Stimulated activated CD8-positive, alpha-beta memory T cell treated with anti-CD3 and anti-CD28 coated beads, Interleukin-7, amount 100 ng/mL, for 1 hour (primary cell): ENCODE data around the gene SMAD4.
"Not testable (repeated sequence)": the region's sequence is repeated elsewhere in the genome, so short reads cannot be mapped to it uniquely, and the experiment has no call there.

Experiments
- DNase-seq, 2 donors: peaks; one replicate each; pipeline ENCODE4 v3.0.0-alpha.2; 2020; ENCODE audit warnings: low read depth in 2 of 2

SMAD4 gene

DNA sequence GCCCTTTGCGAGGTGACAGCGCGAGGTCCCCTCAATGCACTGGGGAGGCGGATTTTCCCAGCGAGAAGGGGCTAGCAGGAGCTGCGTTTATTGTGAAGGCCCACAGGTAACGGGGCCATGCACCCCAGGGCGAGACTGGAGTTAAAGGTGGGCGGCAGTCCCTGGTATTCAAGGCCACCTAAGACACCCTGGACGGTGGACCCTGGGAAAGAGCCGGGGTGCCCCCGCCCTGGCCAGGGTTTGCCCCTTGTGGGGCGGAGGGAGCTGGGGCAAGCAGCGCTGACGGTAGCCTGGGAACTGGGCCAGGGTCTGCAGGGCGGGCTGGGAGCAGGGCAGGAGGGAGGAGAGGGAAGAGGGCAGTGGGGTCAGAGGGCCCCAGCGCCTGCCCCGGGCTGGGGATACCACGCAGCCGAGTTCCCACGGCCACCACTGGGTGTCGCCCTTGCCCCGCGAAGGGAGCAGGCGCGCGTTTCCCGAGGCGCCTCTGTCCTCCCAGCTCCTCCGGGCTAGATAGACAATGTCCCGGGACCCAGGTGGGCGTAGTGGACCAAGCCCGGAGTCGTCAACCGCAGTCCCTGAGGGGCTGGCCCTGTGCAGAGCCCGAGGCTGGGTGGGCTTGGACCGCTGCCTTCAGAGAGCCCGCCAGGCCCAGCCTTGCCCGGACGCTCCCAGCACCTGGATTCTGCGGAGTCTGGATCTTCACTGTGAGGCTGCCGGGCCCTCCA, 80.2 kb downstream of the SMAD4 start:
- DNase-seq = peak; percentile 14 to 58

DNA sequence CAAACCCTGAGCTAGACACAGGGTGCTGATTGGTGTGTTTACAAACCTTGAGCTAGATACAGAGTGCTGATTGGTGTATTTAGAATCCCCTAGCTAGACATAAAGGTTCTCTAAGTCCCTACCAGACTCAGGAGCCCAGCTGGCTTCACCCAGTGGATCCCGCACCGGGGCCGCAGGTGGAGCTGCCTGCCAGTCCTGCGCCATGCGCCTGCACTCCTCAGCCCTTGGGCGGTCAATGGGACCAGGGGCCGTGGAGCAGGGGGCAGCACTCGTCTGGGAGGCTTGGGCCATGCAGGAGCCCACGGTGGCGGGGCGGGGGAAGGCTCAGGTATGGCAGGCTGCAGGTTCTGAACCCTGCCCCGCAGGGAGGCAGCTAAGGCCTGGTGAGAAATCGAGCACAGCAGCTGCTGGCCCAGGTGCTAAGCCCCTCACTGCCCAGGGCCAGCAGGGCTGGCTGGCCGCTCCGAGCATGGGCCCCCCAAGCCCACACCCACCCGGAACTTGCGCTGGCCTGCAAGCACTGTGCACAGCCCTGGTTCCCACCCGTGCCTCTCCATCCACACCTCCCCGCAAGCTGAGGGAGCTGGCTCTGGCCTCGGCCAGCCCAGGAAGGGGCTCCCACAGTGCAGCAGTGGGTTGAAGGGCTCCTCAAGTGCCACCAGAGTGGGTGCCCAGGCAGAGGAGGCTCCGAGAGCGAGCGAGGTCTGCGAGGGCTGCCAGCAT, 81.8 kb downstream of the SMAD4 start:
- not testable (repeated sequence) for DNase-seq

DNA sequence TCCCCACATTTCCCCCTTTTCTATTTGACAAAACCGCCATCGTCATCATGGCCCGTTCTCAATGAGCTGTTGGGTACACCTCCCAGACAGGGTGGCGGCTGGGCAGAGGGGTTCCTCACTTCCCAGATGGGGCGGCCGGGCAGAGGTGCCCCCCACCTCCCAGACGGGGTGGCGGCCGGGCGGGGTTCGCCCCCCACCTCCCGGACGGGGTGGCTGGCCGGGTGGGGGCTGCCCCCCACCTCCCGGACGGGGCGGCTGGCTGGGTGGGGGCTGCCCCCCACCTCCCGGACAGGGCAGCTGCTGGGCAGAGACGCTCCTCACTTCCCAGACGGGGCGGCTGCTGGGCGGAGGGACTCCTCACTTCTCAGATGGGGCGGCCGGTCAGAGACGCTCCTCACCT, 87.0 kb downstream of the SMAD4 start:
- DNase-seq = not testable (repeated sequence)

DNA sequence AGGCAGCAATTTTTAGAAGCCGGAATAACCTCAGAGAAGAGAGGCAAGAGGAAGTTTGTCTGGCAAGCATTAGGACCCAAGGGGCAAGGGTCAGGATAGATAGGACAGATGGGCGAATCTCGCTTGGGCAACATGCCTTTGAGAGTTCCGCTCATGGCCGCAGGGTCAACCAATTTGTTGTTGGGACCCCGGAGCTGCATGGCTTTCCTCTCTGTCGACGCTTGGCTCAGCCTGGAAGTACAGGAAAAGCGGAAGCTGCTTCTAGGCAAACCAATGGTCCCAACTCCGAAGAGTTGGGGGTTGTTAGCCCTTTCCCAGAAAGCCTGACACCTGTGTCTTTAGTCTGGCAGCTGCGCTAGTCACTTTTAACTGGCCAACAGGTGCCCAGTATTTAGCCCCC, 89.5 kb downstream of the SMAD4 start:
- DNase-seq = not testable (repeated sequence)

DNA sequence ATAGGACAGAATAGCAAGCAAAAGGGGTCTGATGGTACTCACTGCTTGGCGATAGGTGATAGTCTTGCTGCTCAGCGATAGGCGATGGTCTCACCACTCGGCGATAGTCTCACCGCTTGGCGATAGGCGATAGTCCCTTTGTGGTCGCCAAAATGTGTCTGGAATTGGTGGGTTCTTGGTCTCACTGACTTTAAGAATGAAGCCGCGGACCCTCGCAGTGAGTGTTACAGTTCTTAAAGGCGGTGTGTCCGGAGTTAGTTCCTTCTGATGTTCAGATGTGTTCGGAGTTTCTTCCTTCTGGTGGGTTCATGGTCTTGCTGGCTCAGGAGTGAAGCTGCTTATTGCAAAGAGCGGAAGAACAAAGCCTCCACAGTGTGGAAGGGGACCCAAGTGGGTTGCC, 90.0 kb downstream of the SMAD4 start:
- not testable (repeated sequence) for DNase-seq

DNA sequence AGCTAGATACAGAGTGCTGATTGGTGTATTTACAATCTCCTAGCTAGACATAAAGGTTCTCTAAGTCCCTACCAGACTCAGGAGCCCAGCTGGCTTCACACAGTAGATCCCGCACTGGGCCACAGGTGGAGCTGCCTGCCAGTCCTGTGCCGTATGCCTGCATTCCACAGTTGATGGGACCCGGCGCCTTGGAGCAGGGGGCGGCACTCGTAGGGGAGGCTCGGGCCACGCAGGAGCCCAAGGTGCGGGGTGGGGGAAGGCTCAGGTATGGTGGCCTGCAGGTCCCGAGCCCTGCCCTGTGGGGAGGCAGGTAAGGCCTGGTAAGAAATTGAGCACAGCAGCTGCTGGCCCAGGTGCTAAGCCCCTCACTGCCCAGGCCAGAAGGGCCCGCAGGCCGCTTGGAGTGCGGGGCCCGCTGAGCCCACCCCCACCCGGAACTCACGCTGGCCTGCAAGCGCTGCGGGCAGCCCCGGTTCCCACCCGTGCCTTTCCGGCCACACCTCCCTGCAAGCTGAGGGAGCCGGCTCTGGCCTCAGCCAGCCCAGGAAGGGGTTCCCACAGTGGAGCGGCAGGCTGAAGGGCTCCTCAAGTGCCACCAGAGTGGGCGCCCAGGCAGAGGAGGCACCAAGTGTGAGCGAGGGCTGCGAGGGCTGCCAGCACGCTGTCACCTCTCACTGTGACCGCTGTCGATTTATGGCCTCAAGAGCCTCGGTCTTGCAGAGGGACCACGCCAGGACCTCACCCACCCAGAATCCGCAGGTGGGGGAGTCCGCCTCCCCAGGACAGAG, 91.0 kb downstream of the SMAD4 start:
- no peak for DNase-seq

DNA sequence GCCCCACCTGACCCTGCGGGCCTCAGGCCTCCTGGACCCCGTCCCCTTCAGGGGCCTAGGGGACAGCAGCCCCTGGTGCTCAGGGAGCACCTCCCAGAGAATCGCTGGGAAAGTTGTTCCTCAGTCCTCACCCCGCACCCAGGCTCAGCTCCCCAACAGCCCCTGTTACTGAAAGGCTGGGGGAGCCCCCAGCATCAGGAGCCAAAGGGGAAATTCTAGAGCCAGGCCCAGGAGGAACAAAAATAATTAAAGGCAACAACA, 91.5 kb downstream of the SMAD4 start:
- DNase-seq = no peak

DNA sequence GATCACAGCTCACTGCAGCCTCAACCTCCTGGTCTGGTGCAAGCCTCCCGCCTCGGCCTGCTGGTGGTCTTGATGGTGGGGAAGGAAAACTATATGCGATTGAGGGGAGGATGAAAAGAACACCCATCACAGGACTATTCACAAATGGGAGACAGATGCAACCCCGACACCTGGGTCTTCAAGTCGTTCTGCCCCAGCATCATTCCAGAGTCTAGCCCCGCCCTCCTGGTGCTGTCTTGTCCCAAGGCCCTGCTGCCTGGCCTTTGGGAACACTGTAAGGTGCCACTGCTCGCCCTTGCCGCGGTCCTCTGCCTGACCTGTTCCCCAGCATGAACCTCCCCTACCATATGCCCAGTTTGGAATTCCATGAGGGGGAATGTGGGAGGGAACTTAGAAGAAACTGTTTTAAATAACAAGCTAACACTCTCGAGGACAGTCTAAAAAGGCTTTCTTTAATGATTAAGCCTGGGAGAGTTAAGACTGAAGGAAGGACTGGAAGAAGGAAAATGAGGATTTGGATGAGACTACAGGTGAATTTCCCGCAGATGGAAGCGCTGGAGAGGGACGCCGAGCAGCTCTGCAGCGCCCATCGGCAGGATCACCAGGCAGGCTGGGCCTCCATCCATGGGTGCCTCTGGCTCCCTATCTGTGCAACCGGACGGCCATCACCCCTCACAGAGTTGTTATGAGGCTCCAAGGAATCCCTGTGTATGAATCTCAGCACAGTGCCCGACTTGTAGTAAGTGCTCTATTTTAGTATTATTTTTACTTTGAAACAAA, 92.4 kb downstream of the SMAD4 start:
- no peak for DNase-seq

DNA sequence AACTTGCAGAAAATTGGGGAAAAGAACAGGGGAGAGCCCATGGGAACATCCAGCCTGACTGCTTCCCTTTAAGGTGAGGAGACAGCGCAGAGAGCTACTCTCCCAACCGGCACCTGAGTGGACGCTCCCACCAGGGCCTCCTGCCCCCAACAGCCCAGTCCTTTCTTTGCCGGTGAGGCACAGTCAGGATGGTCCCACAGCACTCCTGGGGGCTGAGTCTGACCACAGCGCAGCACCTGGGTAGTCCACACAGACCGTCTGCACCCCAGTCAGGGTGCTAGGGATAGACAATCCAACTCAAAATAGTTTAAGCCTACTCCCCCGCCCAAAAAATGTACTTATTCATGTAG, 93.0 kb downstream of the SMAD4 start:
- no peak for DNase-seq

DNA sequence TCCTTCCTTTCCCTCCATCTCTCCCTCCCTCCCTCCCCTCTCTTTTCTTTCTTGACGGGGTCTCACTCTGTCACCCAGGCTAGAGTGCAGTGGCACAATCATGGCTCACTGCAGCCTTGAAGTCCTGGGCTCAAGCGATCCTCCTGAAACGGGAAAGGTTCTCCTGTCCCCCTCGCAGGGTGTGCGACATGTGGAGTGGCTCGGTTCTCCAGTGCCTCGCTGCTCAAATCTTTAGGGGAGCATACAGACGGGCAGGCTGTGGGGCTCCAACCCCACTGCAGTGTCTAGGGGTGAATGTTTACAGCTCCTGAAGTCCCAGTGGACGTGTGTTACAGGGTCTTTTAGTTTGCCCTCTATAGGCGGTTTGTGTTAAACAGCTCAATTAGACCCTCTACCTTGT, 93.5 kb downstream of the SMAD4 start:
- no peak for DNase-seq

DNA sequence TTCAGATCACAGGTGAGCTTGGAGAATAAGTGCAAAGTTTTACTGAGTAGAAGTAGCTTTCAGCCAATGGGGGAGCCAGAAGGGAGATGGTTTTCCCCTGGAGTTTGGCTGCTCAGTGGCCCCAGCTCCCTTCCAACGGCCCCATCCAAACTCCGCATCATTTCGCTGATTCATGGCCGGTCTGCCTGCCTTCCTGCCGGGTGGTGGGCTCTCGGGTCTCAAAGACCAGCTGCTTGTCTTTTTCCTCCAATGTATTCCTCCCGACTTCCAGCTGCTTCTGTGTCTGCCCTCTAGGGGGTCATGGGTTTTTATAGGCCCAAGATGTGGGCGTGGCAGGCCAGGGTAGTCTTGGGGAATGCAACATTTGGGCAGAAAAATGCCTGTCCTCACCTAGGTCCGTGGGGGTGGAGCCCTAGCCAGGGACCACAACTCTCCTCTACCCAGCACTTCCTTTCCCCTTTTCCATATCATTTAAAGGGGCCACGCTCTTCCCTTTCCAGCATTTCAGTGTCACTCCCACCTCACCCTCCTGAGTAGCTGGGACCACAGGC, 94.0 kb downstream of the SMAD4 start:
- DNase-seq = no peak

DNA sequence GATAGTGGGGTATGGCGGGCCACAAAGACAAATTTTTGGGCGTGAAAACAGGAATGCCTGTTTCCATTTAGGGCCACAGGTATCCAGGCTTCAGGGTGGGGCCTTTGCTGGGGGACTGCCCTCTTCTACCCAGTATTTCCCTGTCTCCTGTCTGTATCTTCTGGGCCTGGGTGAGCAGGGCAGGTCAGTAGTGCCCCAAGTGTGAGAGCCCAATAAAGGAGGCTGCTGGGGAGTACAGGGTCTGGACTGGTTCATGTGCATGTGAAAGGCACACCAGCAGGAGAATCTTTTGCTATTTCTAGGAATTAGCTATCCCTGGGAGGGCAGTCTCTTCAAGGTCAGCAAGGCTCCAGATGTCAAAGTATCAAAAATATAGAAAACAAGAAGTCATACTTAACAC, 96.0 kb downstream of the SMAD4 start:
- DNase-seq = no peak

DNA sequence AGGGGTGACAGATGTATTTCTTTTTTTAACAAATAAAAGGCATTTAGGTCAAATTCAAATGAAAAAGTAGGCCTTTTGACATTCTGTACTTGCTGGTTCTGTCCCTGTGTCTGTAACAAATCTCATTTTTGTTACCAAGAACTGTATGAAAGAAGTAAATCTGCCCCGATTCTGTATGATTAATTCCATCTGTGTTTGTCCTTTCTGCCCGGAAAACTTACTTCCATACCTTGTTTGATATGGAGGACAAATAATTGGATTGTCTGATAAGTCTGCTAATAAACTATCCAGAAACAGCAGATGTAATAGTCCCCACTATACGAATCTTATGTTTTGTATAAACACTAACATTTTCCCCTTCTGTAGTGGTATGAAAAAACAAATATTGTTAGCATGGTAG, 97.7 kb downstream of the SMAD4 start:
- DNase-seq = no peak

DNA sequence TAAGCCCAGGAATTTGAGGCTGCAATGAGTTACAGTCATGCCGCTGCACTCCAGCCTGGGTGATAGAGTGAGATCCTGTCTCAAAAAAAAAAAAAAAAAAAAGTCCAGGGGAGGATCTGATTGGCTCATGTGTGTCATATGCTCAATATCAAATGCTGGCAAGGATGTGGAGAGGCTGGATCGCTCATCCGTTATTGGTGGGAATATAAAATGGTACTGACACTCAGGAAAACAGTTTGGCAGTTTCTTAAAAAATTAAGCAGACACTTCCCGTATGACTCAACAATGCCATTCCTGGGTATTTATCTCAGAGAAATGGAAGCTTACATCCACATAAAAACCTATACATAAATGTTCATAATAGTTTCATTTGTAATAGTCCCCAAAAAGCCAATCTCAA, 98.5 kb downstream of the SMAD4 start:
- no peak for DNase-seq

DNA sequence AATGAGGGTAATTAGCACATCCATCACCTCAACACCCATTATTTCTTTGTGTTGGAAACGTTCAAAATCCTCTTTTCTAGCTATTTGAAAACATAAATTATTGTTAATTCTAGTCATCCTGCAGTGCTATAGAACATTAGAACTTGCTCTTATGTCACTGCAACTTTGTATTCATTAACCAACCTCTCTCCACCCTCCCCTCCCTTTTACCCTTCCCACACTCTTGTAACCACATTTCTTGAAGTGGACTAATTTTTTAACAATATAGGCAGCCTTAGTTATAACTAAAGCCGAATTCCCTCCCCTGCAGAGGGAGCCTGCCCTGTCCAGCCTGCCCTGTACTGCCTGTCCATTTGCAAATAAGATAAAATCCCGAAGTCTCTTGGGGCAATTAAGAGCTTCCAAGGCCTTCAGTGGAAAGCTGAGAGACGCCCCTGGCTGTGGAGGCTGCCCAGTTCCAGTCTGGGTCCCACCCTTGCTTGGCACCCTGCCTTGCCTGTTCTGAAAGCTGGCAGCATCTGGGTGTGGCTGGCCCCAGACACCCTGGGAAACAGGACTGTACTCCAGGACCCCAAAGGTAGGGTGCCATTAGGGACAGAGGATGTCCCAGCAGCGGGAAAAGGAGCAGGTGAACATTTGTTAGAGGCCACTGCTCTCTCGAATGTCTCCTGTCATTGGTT, 102.4 kb downstream of the SMAD4 start:
- no peak for DNase-seq

DNA sequence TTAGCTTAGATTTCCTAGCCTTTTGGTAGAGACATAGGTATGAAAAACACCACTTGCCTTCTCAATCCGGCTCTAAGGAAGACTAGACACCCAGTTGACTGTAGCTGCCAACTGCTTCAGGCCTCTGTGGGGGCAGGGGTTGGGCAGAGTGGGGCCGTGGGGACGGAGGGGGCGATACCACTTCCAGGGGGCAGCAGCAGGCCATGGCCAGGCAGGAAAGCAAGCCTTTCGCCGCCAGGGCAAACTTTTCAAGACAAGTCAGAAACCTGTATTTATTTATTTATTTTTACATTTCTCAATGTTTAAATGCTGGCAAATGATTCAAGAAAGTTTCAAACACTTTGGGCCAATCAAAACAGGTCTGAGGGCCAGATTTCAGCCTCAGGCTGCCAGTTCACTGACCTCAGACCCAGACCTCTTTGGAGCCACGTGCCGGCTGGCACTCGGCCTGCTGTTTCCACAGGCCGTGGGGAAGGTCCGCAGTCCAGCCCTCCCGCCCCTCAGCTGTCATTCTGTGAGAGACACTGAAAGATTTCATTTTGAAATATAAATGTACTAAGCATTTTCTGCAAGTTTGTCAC, 103.7 kb downstream of the SMAD4 start:
- DNase-seq = no peak
